ENCODE results near the gene PSMA7.
A peak's percentile ranks its signal among the peaks of the same experiment; 100 is the strongest.

The PSMA7 gene

DNA sequence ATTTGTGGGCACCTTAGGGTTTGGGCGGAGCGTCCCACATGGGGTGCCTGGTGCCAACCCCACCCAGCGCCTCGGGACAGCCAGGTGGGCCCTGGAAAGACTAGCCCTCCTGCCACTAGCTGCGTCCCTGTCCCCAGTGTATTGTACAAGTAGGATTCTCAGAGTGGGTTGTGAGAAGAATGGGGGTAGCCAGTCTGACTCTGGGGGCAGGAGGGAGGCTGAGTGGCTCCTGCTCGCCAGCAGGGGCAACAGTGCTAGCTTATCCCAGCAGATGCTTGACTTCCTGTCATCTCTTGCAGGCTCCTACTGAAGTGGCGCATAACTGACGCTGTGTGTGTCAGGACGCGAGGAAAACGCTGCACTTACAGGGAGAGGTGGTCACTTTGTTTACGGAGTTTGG, 9.3 kb downstream of the PSMA7 start:
- H3K4me3 ChIP-seq (replicated peaks in 1 of 2; ENCODE audit: low read depth in 2 of 2, low read length in 2 of 2) = no peak overlapping the region
- no peak for DNase-seq (ENCODE audit: low read depth in 2 of 2)
- TF ChIP-seq, protein P1, sequence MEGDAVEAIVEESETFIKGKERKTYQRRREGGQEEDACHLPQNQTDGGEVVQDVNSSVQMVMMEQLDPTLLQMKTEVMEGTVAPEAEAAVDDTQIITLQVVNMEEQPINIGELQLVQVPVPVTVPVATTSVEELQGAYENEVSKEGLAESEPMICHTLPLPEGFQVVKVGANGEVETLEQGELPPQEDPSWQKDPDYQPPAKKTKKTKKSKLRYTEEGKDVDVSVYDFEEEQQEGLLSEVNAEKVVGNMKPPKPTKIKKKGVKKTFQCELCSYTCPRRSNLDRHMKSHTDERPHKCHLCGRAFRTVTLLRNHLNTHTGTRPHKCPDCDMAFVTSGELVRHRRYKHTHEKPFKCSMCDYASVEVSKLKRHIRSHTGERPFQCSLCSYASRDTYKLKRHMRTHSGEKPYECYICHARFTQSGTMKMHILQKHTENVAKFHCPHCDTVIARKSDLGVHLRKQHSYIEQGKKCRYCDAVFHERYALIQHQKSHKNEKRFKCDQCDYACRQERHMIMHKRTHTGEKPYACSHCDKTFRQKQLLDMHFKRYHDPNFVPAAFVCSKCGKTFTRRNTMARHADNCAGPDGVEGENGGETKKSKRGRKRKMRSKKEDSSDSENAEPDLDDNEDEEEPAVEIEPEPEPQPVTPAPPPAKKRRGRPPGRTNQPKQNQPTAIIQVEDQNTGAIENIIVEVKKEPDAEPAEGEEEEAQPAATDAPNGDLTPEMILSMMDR (IDR thresholded peaks at IDR 0.05; ENCODE audit: low read depth, low read length) = peak; percentile 9

DNA sequence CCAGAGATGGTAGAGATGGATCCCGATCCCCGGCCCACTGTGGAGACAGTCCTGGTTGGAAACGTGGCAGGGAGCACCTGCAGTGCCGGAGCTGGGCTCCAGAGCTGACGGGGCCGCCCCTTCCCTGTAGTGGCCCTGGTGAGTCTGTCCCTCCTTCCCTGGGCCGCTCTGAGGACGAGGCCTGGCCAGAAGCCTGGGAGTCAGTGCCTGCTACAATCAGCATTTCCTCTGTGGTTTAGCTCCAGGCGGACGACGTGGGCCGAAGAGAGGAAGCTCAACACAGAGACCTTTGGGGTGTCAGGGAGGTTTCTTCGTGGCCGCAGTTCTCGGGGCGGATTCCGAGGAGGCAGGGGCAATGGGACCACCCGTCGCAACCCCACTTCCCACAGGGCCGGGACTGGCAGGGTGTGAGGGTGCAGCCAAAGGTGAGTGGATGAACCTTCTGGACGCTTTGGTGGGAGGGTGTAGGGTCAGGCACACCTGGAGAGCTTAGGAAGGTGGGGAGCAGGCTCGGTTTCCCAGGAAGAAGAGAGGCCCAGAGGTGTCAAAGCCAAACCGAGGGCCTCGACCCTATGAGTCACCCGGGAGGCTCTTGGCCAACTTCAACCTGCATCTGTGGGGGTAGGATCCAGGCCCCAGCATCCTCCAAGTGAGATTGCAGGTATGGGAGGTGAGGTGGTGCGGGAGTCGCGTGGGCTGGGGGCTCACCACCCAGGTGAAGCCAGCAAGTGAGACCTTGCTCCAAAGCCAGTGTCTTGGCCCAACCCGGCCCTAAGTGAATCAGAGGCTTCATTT, 9.9 kb downstream of the PSMA7 start:
- H3K4me3 ChIP-seq (replicated peaks in 1 of 2; ENCODE audit: low read depth in 2 of 2, low read length in 2 of 2) = no peak overlapping the region
- DNase-seq (ENCODE audit: low read depth in 2 of 2) = peak in 1 of 2 donors; percentile 22
- TF ChIP-seq, protein P1 (IDR thresholded peaks at IDR 0.05; ENCODE audit: low read depth, low read length) = no peak

DNA sequence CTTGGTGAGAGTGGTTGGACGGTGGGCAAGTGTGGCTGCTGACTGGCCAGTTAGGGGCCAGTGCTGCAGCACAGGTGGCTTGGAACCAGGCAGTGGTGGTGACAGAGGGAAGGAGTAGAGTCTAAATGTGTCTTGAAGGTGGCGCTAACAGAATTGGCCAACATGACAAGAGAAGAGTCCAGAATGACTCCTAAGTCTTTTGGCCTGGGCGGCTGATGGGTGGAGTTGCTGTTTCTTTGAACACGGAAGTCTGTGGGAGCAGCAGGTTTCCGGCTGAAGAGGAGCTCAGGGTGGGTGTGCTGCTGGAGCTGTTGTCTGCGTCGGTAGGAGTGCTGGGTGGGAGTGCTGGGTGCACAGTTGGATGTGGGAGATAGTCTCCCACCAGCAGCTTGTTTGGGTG, 10.8 kb downstream of the PSMA7 start:
- DNase-seq (ENCODE audit: low read depth in 2 of 2) = no peak
- no peak overlapping the region for H3K4me3 ChIP-seq (replicated peaks in 1 of 2; ENCODE audit: low read depth in 2 of 2, low read length in 2 of 2)
- TF ChIP-seq, protein P1 (IDR thresholded peaks at IDR 0.05; ENCODE audit: low read depth, low read length) = no peak

DNA sequence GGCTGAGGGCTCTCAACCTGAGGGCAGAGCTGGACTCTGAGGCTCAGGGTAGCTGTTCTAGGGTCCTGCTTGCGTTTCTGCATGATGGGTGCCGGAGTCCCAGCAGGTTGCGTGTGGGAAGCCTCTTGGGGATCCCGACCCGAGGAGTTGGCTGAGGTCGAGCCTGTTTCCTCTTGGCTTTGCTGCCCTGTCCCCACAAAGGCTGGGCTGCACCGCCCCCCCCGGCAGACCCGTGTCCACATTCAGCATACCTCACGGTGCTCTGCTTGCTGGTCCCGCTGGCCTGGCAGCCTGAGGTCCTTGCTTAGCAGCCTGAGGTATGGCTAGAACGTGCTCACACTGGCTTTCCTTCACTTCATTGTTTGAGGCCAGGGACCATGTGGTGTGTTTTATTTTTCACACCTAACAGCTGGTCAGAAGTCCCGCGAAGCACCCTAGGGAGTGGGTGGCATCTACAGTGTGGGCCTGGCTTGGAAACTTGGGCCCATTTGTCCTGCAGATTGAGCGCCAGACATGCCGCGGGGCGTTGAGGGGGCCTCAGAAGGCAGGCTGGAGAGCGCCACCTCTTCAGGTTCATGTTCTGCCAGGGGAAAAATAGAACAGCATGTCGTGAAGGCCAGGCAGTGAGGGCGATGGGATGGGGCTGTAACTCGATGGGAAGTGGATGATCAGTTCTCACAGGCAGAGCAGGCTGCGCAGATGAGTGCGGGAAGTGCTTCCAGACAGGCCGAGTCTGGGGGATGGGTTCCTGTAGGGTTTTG, 11.5 kb downstream of the PSMA7 start:
- TF ChIP-seq, protein P1 (IDR thresholded peaks at IDR 0.05; ENCODE audit: low read depth, low read length) = no peak

DNA sequence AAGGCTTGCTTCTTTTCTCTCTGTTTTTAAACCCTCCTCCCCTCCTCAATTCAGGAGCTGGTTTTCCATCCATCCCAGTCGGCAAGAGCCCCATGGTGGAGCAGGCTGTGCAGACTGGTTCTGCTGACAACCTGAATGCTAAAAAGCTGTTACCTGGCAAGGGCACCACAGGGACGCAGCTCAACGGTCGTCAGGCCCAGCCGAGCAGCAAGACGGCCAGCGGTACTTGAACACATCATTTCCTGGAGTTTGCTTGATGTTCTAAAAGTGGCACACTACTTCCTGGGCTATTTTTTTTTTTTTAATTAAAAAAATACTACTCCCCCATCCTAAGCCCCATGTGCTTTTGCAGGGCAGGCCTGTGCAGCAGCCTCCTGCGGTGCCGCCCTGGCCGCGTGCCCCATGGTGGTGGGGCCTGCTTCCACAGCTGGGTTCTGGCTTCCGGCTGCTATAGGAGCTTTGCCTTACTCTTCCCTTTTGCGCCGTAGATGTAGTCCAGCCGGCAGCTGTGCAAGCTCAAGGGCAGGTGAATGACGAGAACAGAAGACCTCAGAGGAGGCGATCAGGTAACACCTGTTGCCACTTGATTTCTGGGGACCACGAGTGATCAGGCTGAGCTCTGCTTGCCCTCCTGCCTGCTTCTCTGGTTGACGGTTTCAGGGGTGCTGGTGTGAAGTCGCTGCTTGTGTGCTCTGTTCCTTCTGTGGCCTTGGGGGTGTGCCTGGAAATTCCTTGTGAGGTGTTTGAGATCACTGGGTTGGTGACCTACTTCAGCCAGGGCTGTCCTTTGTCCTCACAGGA, 13.3 kb downstream of the PSMA7 start:
- DNase-seq (ENCODE audit: low read depth in 2 of 2) = no peak
- TF ChIP-seq, protein P1 (IDR thresholded peaks at IDR 0.05; ENCODE audit: low read depth, low read length) = no peak
- H3K4me3 ChIP-seq (replicated peaks in 1 of 2; ENCODE audit: low read depth in 2 of 2, low read length in 2 of 2) = no peak overlapping the region

More for the DNA sequence above, 11.5 kb downstream of the PSMA7 start:
- DNase-seq (ENCODE audit: low read depth in 2 of 2) = no peak
- no peak overlapping the region for H3K4me3 ChIP-seq (replicated peaks in 1 of 2; ENCODE audit: low read depth in 2 of 2, low read length in 2 of 2)

DNA sequence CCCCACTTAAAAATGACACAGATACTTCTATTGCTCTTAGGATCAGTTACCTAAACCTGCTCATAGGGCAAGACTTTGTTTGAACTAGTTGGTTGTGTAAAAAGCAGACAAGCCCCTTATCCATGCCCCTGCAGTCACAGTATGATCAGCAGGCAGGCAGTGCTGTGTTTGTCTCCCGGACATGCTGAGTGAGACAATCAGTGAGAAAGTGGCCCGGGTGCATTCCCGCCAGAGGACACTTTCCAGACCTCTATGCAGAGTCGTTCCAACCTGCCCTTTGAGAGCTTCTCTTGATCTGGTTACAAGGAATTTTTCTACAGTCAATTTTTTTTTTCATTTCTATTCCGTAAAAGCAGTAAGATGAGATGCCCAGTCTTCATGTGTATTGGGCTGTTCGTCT, 14.7 kb downstream of the PSMA7 start:
- no peak overlapping the region for H3K4me3 ChIP-seq (replicated peaks in 1 of 2; ENCODE audit: low read depth in 2 of 2, low read length in 2 of 2)
- DNase-seq (ENCODE audit: low read depth in 2 of 2) = no peak
- TF ChIP-seq, protein P1 (IDR thresholded peaks at IDR 0.05; ENCODE audit: low read depth, low read length) = no peak

Data from cardiac fibroblast (primary cell).